ENCODE results near the gene ZBTB38.

GRCh38 chr3:141415953-141416352 lies 47.6 kb downstream of the ZBTB38 start:
- no peak for TF ChIP-seq CTCF (conservative IDR thresholded peaks at IDR 0.05; ENCODE audit: low read depth in 2 of 2)
- TF ChIP-seq, protein P1, sequence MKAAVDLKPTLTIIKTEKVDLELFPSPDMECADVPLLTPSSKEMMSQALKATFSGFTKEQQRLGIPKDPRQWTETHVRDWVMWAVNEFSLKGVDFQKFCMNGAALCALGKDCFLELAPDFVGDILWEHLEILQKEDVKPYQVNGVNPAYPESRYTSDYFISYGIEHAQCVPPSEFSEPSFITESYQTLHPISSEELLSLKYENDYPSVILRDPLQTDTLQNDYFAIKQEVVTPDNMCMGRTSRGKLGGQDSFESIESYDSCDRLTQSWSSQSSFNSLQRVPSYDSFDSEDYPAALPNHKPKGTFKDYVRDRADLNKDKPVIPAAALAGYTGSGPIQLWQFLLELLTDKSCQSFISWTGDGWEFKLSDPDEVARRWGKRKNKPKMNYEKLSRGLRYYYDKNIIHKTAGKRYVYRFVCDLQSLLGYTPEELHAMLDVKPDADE (IDR thresholded peaks at IDR 0.05), result no peak
- TF ChIP-seq EZH2 (IDR thresholded peaks at IDR 0.05; ENCODE audit: low read depth, unreplicated experiment), result no peak
- TF ChIP-seq POLR2AphosphoS5 (IDR thresholded peaks at IDR 0.05; ENCODE audit: low read depth), result no peak
- no peak for TF ChIP-seq ZNF114 (CRISPR knock-in tag; IDR thresholded peaks at IDR 0.05)
- TF ChIP-seq EZH2phosphoT487 (IDR thresholded peaks at IDR 0.05; ENCODE audit: unreplicated experiment), result no peak
- TF ChIP-seq REST (IDR thresholded peaks at IDR 0.05; ENCODE audit: unreplicated experiment), result no peak
- TF ChIP-seq CREB1 (CRISPR knock-in tag; IDR thresholded peaks at IDR 0.05; ENCODE audit: low read depth), result no peak
- no peak for TF ChIP-seq JUNB (IDR thresholded peaks at IDR 0.05; ENCODE audit: unreplicated experiment)
- no peak for TF ChIP-seq NANOG (IDR thresholded peaks at IDR 0.05; ENCODE audit: borderline replicate concordance)

Measured in GM23338 (cell line).